Neural progenitor cell (in vitro differentiated cells): Measurements from ENCODE around the gene AMACR. TPM values are rescaled to one million over a fixed set of nuclear protein-coding genes. Genes with fewer than 3 reads are reported as not detected.
A peak's percentile ranks its signal among the peaks of the same experiment; 100 is the strongest.

ENCODE experiments used
- DNase-seq: peaks from one replicate; pipeline ENCODE4 v3.0.0-alpha.2; 2016; ENCODE audit warnings: low spot score
- H2AFZ ChIP-seq: fragments of 200-600 bp; sonication (generic); replicated peaks from 2 replicates; pipeline ENCODE4 v1.6.1; 2016; ENCODE audit warnings: antibody characterized with exemption
- H3F3A ChIP-seq: fragments of 200-600 bp; sonication (generic); 2 replicates; pipeline ENCODE4 v1.6.1; 2016; ENCODE audit warnings: antibody characterized with exemption, low read depth
- H3K27ac ChIP-seq: fragments of 200-600 bp; sonication (generic); 2 replicates; pipeline ENCODE4 v1.5.1; 2016; ENCODE audit warnings: mild to moderate bottlenecking
- H3K27me3 ChIP-seq: fragments of 200-600 bp; sonication (generic); 2 replicates; pipeline ENCODE4 v1.6.1; 2016; ENCODE audit warnings: mild to moderate bottlenecking, moderate library complexity
- H3K36me3 ChIP-seq: fragments of 200-600 bp; sonication (generic); 2 replicates; pipeline ENCODE4 v1.5.1; 2016
- H3K4me1 ChIP-seq: fragments of 200-600 bp; sonication (generic); 2 replicates; pipeline ENCODE4 v1.6.1; 2016; ENCODE audit warnings: mixed run types
- H3K4me2 ChIP-seq: fragments of 200-600 bp; sonication (generic); 2 replicates; pipeline ENCODE4 v1.6.1; 2016
- H3K4me3 ChIP-seq: fragments of 200-600 bp; sonication (generic); 2 replicates; pipeline ENCODE4 v1.5.1; 2016
- H3K79me2 ChIP-seq: fragments of 200-600 bp; sonication (generic); 2 replicates; pipeline ENCODE4 v1.6.1; 2016; ENCODE audit warnings: low read depth
- H3K9ac ChIP-seq: fragments of 200-600 bp; sonication (generic); 2 replicates; pipeline ENCODE4 v1.6.1; 2016
- H3K9me3 ChIP-seq: fragments of 200-600 bp; sonication (generic); 2 replicates; pipeline ENCODE4 v1.5.1; 2016; ENCODE audit warnings: low read depth
- H4K20me1 ChIP-seq: fragments of 200-600 bp; sonication (generic); 2 replicates; pipeline ENCODE4 v1.6.1; 2016; ENCODE audit warnings: low read depth
- H3K27ac Mint-ChIP-seq: 3 replicates; pipeline ENCODE4 v1.8.0; 2021; ENCODE audit warnings: mixed read lengths
- H3K27me3 Mint-ChIP-seq: 2 replicates; pipeline ENCODE4 v1.8.0; 2022; ENCODE audit warnings: low read depth, mild to moderate bottlenecking, inconsistent platforms, moderate library complexity, mixed read lengths; ENCODE audit not compliant: insufficient read depth
- H3K36me3 Mint-ChIP-seq: 3 replicates; pipeline ENCODE4 v1.8.0; 2021; ENCODE audit warnings: mixed read lengths
- H3K4me1 Mint-ChIP-seq: 3 replicates; pipeline ENCODE4 v1.8.0; 2021; ENCODE audit warnings: mixed read lengths
- H3K4me3 Mint-ChIP-seq: 3 replicates; pipeline ENCODE4 v1.8.0; 2021; ENCODE audit warnings: mild to moderate bottlenecking, moderate library complexity, mixed read lengths
- H3K9me3 Mint-ChIP-seq: 3 replicates; pipeline ENCODE4 v1.8.0; 2020; ENCODE audit warnings: mixed read lengths
- CTCF ChIP-seq: fragments of 200-600 bp; sonication (generic); IDR thresholded peaks from 2 replicates; pipeline ENCODE4 v1.5.1; 2017; ENCODE audit warnings: antibody characterized with exemption, mild to moderate bottlenecking
- EZH2 ChIP-seq: fragments of 200-600 bp; sonication (generic); IDR thresholded peaks from 2 replicates; pipeline ENCODE4 v1.6.1; 2017; ENCODE audit warnings: antibody characterized with exemption, mild to moderate bottlenecking, moderate library complexity
- EZH2phosphoT487 ChIP-seq: fragments of 200-600 bp; sonication (generic); IDR thresholded peaks from 2 replicates; pipeline ENCODE4 v1.6.1; 2017; ENCODE audit warnings: antibody characterized with exemption
- total RNA-seq: library from RNA; depleted of rRNA; stranded (reverse); fragments of >200 nt; gene quantifications from 2 replicates; pipeline ENCODE4 v1.2.3, GENCODE V29; 2015; ENCODE audit warnings: low replicate concordance

The AMACR gene
- 14.9 and 16.8 TPM in 2 replicates for total RNA-seq

- Histone ChIP-seq H3K4me3 (peak within 1 kb of the TSS; percentile 70), H3K27ac (peak within 1 kb of the TSS; percentile 93), H3K4me2 (peak within 1 kb of the TSS; percentile 92), H3K36me3 (no peaks in the 10 kb centered on the region), H2AFZ (peak within 1 kb of the TSS; percentile 84), H3K79me2 (peaks cover 15% of the 10 kb centered on the region), H3K9ac (peak within 1 kb of the TSS; percentile 35), H3K4me1 (peaks cover 30% of the 10 kb centered on the region), H3K27me3 (no peaks in the 10 kb centered on the region), H3K9me3 (no peaks in the 10 kb centered on the region), H3F3A (peaks cover 19% of the 10 kb centered on the region), H4K20me1 (no peaks in the 10 kb centered on the region)
- Mint-ChIP-seq H3K4me3 (peak within 1 kb of the TSS; percentile 95), H3K27ac (peak within 1 kb of the TSS; percentile 98), H3K27me3 (peaks cover 2% of the 10 kb centered on the region), H3K9me3 (no peaks in the 10 kb centered on the region), H3K36me3 (peaks cover 10% of the 10 kb centered on the region), H3K4me1 (peaks cover 48% of the 10 kb centered on the region)
- DNase-seq = peak; percentile 97
- TF ChIP-seq EZH2phosphoT487 = no peak
- no peak for TF ChIP-seq EZH2
- TF ChIP-seq CTCF = no peak
These were observed at the start of gene AMACR for GRCh38 chr5:34007621-34008600. AMACR (minus strand) TSS chr5:34008050; CDS start chr5:34008019, 31 bp downstream.

- no peaks in the 10 kb centered on the region for H3K27me3 ChIP-seq
- H3K79me2 ChIP-seq = no peaks in the 10 kb centered on the region
- no peak overlapping the region for H3K9ac ChIP-seq
- H3K9me3 ChIP-seq = no peaks in the 10 kb centered on the region
- H3K36me3 ChIP-seq = no peaks in the 10 kb centered on the region
- H3K4me1 Mint-ChIP-seq = peaks cover 39% of the 10 kb centered on the region
- peaks cover 14% of the 10 kb centered on the region for H3K36me3 Mint-ChIP-seq
- H3K4me2 ChIP-seq = no peak overlapping the region
- no peaks in the 10 kb centered on the region for H4K20me1 ChIP-seq
- no peaks in the 10 kb centered on the region for H3F3A ChIP-seq
- DNase-seq = no peak
- H2AFZ ChIP-seq = no peak overlapping the region
- H3K27me3 Mint-ChIP-seq = peaks cover 2% of the 10 kb centered on the region
- H3K4me1 ChIP-seq = peaks cover 12% of the 10 kb centered on the region
- no peak overlapping the region for H3K27ac ChIP-seq
- H3K4me3 ChIP-seq = no peak overlapping the region
- TF ChIP-seq CTCF = no peak
- no peak for TF ChIP-seq EZH2
- TF ChIP-seq EZH2phosphoT487 = no peak
- H3K9me3 Mint-ChIP-seq = peaks cover 10% of the 10 kb centered on the region
- H3K27ac Mint-ChIP-seq = no peak overlapping the region
- no peak overlapping the region for H3K4me3 Mint-ChIP-seq
These were observed 49.7 kb upstream of the AMACR start for GRCh38 chr5:34057569-34057968.

GRCh38 chr5:34057118-34057517, 49.3 kb upstream of the AMACR start:
- Histone ChIP-seq H3K27me3 (no peaks in the 10 kb centered on the region), H2AFZ (no peak overlapping the region), H3K79me2 (no peaks in the 10 kb centered on the region), H3F3A (no peaks in the 10 kb centered on the region), H3K27ac (no peak overlapping the region), H3K4me3 (no peak overlapping the region), H3K36me3 (no peaks in the 10 kb centered on the region), H3K9ac (no peak overlapping the region), H4K20me1 (no peaks in the 10 kb centered on the region), H3K4me2 (no peak overlapping the region), H3K9me3 (no peaks in the 10 kb centered on the region), H3K4me1 (peaks cover 12% of the 10 kb centered on the region)
- Mint-ChIP-seq H3K4me1 (peaks cover 42% of the 10 kb centered on the region), H3K4me3 (no peak overlapping the region), H3K36me3 (peaks cover 12% of the 10 kb centered on the region), H3K27me3 (no peaks in the 10 kb centered on the region), H3K27ac (no peak overlapping the region), H3K9me3 (peaks cover 6% of the 10 kb centered on the region)
- DNase-seq = no peak
- TF ChIP-seq CTCF (no peak), EZH2phosphoT487 (no peak), EZH2 (no peak)
